Liver (tissue), 3 donors: ENCODE data around the gene OMP.

Experiments
- ATF3 ChIP-seq: IDR thresholded peaks from 2 replicates; pipeline ENCODE4 v1.6.1; 2016; ENCODE audit warnings: antibody characterized with exemption
- CTCF ChIP-seq: fragments of 150-350 bp; IDR thresholded peaks from 2 replicates; pipeline ENCODE4 v1.5.1; 2017; ENCODE audit warnings: improper control_type of control experiment, low read depth, low read length; ENCODE audit not compliant: missing input control
- EGR1 ChIP-seq, 2 donors: IDR thresholded peaks; 2 replicates each; pipeline ENCODE4 v1.6.1; 2016 to 2018; ENCODE audit warnings: antibody characterized with exemption in 2 of 2, low read depth in 2 of 2
- HNF4A ChIP-seq, 2 donors: conservative IDR thresholded peaks; 2 replicates each; pipeline ENCODE4 v1.6.1; 2016; ENCODE audit warnings: antibody characterized with exemption in 2 of 2, mild to moderate bottlenecking in 2 of 2
- HNF4G ChIP-seq: IDR thresholded peaks from 2 replicates; pipeline ENCODE4 v1.6.1; 2016; ENCODE audit warnings: antibody characterized with exemption
- JUND ChIP-seq, 2 donors: IDR thresholded peaks; 2 replicates each; pipeline ENCODE4 v1.6.1; 2016; ENCODE audit warnings: antibody characterized with exemption in 2 of 2
- MAX ChIP-seq: IDR thresholded peaks from 2 replicates; pipeline ENCODE4 v1.6.1; 2016; ENCODE audit warnings: antibody characterized with exemption
- RAD21 ChIP-seq, 2 donors: IDR thresholded peaks; 2 replicates each; pipeline ENCODE4 v1.6.1; 2016; ENCODE audit warnings: antibody characterized with exemption in 2 of 2, mild to moderate bottlenecking in 2 of 2
- SP1 ChIP-seq: IDR thresholded peaks from 2 replicates; pipeline ENCODE4 v1.6.1; 2018; ENCODE audit warnings: antibody characterized with exemption, mild to moderate bottlenecking
- TAF1 ChIP-seq: conservative IDR thresholded peaks from 2 replicates; pipeline ENCODE4 v1.6.1; 2016; ENCODE audit warnings: antibody characterized with exemption, mild to moderate bottlenecking
- ZBTB33 ChIP-seq: IDR thresholded peaks from 2 replicates; pipeline ENCODE4 v1.6.1; 2016; ENCODE audit warnings: antibody characterized with exemption
- donor health status: healthy.
- donor health status: healthy.

- no peak for TF ChIP-seq RAD21 (IDR thresholded peaks at IDR 0.05)
- no peak for TF ChIP-seq HNF4A (conservative IDR thresholded peaks at IDR 0.05)
- no peak for TF ChIP-seq CTCF
- TF ChIP-seq JUND (IDR thresholded peaks at IDR 0.05), result no peak
- no peak for TF ChIP-seq SP1
- TF ChIP-seq EGR1 (IDR thresholded peaks at IDR 0.05; ENCODE audit: low read depth in 2 of 2), result no peak
- TF ChIP-seq TAF1, result no peak
- no peak for TF ChIP-seq ZBTB33
- TF ChIP-seq MAX, result no peak
- no peak for TF ChIP-seq HNF4G
- TF ChIP-seq ATF3, result no peak
Observed at GRCh38 chr11:77109236-77110019, 6.8 kb downstream of the OMP start.
